Astrocyte (in vitro differentiated cells and primary cell): ENCODE results near the gene LYSET.

Experiments used
- EZH2 ChIP-seq: IDR thresholded peaks from 2 replicates; pipeline ENCODE4 v1.6.1; 2012; ENCODE audit warnings: mild to moderate bottlenecking, low read length, inconsistent platforms; ENCODE audit not compliant: insufficient read depth
- TF ChIP-seq, protein P1 (sequence below): IDR thresholded peaks from 2 replicates; pipeline ENCODE4 v1.5.1; 2011; ENCODE audit warnings: low read depth, mild to moderate bottlenecking, inconsistent platforms, low read length, moderate library complexity; ENCODE audit not compliant: insufficient read depth

DNA sequence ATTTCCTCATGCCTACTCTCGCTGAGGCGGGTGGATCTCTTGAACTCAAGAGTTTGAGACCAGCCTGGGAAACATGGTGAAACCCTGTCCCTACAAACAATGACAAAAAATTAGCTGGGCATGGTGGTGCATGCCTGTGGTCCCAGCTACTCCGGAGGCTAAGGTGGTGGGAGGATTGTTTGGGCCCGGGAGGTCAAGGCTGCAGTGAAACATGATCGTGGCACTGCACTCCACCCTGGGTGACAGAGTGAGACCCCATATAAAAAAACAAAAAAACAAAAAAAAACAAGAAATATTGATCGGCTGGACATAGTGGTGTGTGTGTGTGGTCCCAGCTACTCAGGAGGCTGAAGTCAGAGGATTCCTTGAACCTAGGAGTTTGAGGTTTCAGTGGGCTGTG, 9.6 kb upstream of the LYSET start:
- TF ChIP-seq, protein P1, sequence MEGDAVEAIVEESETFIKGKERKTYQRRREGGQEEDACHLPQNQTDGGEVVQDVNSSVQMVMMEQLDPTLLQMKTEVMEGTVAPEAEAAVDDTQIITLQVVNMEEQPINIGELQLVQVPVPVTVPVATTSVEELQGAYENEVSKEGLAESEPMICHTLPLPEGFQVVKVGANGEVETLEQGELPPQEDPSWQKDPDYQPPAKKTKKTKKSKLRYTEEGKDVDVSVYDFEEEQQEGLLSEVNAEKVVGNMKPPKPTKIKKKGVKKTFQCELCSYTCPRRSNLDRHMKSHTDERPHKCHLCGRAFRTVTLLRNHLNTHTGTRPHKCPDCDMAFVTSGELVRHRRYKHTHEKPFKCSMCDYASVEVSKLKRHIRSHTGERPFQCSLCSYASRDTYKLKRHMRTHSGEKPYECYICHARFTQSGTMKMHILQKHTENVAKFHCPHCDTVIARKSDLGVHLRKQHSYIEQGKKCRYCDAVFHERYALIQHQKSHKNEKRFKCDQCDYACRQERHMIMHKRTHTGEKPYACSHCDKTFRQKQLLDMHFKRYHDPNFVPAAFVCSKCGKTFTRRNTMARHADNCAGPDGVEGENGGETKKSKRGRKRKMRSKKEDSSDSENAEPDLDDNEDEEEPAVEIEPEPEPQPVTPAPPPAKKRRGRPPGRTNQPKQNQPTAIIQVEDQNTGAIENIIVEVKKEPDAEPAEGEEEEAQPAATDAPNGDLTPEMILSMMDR, result no peak
- no peak for TF ChIP-seq EZH2
